HCT116 (cell line): ENCODE data around the gene CLEC16A.

Experiments used
- CBX3 ChIP-seq: IDR thresholded peaks from 2 replicates; pipeline ENCODE4 v1.6.1; 2012; ENCODE audit warnings: low read depth
- CEBPB ChIP-seq: IDR thresholded peaks from 2 replicates; pipeline ENCODE4 v1.6.1; 2012; ENCODE audit warnings: low read depth
- CTCF ChIP-seq, 3 experiments: fragments of 200-600 bp in 1 of 3; sonication (generic) in 1 of 3; IDR thresholded peaks in 2 of 3; conservative IDR thresholded peaks in 1 of 3; 2 replicates each; pipeline ENCODE4 v1.5.1; 2012 to 2017; ENCODE audit warnings: low read depth in 2 of 3, low read length in 2 of 3, antibody characterized with exemption in 1 of 3, borderline replicate concordance in 1 of 3, control low read depth in 1 of 3, mild to moderate bottlenecking in 1 of 3, mixed read lengths in 1 of 3, mixed run types in 1 of 3, moderate library complexity in 1 of 3; ENCODE audit not compliant: insufficient read depth in 1 of 3
- EGR1 ChIP-seq: IDR thresholded peaks from 2 replicates; pipeline ENCODE4 v1.6.1; 2012; ENCODE audit warnings: low read depth
- EZH2 ChIP-seq: fragments of 200-600 bp; sonication (generic); IDR thresholded peaks from 2 replicates; pipeline ENCODE4 v1.6.1; 2017; ENCODE audit warnings: antibody characterized with exemption, mixed run types
- MAX ChIP-seq: IDR thresholded peaks from 2 replicates; pipeline ENCODE4 v1.6.1; 2012
- POLR2A ChIP-seq: IDR thresholded peaks from 2 replicates; pipeline ENCODE4 v1.7.0; 2011; ENCODE audit warnings: borderline replicate concordance; ENCODE audit not compliant: insufficient read depth, insufficient read length; ENCODE audit errors: extremely low read depth
- POLR2AphosphoS5 ChIP-seq: IDR thresholded peaks from 2 replicates; pipeline ENCODE4 v1.6.1; 2011; ENCODE audit warnings: mild to moderate bottlenecking, low read depth, low read length, moderate library complexity
- REST ChIP-seq: IDR thresholded peaks from 2 replicates; pipeline ENCODE4 v1.6.1; 2012; ENCODE audit warnings: low read depth
- SIN3A ChIP-seq: IDR thresholded peaks from 2 replicates; pipeline ENCODE4 v1.6.1; 2012; ENCODE audit warnings: low read depth
- SP1 ChIP-seq: IDR thresholded peaks from 2 replicates; pipeline ENCODE4 v1.6.1; 2012; ENCODE audit warnings: low read depth
- TCF7L2 ChIP-seq: IDR thresholded peaks from 2 replicates; pipeline ENCODE4 v1.7.0; 2011; ENCODE audit warnings: borderline replicate concordance, inconsistent platforms; ENCODE audit not compliant: insufficient read depth, insufficient read length; ENCODE audit errors: extremely low read depth
- ZBTB33 ChIP-seq: IDR thresholded peaks from 2 replicates; pipeline ENCODE4 v1.6.1; 2011; ENCODE audit warnings: mild to moderate bottlenecking, low read length, moderate library complexity; ENCODE audit not compliant: insufficient replicate concordance; ENCODE audit errors: extremely low read depth
- ZNF274 ChIP-seq: fragments of 200-500 bp; sonication (Bioruptor generic); IDR thresholded peaks from 2 replicates; pipeline ENCODE4 v1.6.1; 2014; ENCODE audit warnings: mild to moderate bottlenecking, low read depth, low read length, inconsistent platforms

GRCh38 chr16:10983159-10983558, 38.8 kb downstream of the CLEC16A start:
- TF ChIP-seq MAX (peak; percentile 15; the same call in 1 of the 2 replicates), CTCF (IDR thresholded peaks at IDR 0.05 in 2 of 3, conservative IDR thresholded peaks at IDR 0.05 in 1 of 3; ENCODE audit: borderline replicate concordance in 1 of 3, insufficient read depth in 1 of 3, low read depth in 2 of 3, low read length in 2 of 3) (peak; percentile 35 to 50 (median 46); a peak in 5 of 6 replicates), TCF7L2 (no peak), SIN3A (no peak), POLR2AphosphoS5 (no peak), REST (no peak), ZBTB33 (no peak), SP1 (no peak), EZH2 (no peak), POLR2A (no peak), CEBPB (no peak), EGR1 (no peak), CBX3 (no peak), ZNF274 (no peak)
